Trophoblast cell (in vitro differentiated cells and primary cell): ENCODE results near the gene KANTR.

Experiments
- DNase-seq, 2 donors: peaks; one replicate each; pipeline ENCODE4 v3.0.0-alpha.2; 2016
- H2AFZ ChIP-seq: 2 replicates; pipeline ENCODE4 v1.6.1; 2013; ENCODE audit warnings: low read length, moderate library complexity, mild to moderate bottlenecking; ENCODE audit not compliant: insufficient read depth, poor library complexity
- H2AK5ac ChIP-seq: 2 replicates; pipeline ENCODE4 v1.6.1; 2013; ENCODE audit warnings: mild to moderate bottlenecking, low read length
- H2BK120ac ChIP-seq: 2 replicates; pipeline ENCODE4 v1.6.1; 2013; ENCODE audit warnings: low read length, mild to moderate bottlenecking, moderate library complexity; ENCODE audit not compliant: insufficient read depth, poor library complexity
- H2BK12ac ChIP-seq: 2 replicates; pipeline ENCODE4 v1.6.1; 2013; ENCODE audit warnings: mild to moderate bottlenecking, low read length, moderate library complexity
- H2BK5ac ChIP-seq: 2 replicates; pipeline ENCODE4 v1.6.1; 2013; ENCODE audit warnings: low read length, low read depth, moderate library complexity, mild to moderate bottlenecking; ENCODE audit not compliant: poor library complexity
- H3K14ac ChIP-seq: 2 replicates; pipeline ENCODE4 v1.6.1; 2013; ENCODE audit warnings: mild to moderate bottlenecking, low read length
- H3K18ac ChIP-seq: 2 replicates; pipeline ENCODE4 v1.6.1; 2013; ENCODE audit warnings: mild to moderate bottlenecking, low read length
- H3K23ac ChIP-seq: 2 replicates; pipeline ENCODE4 v1.6.1; 2013; ENCODE audit warnings: low read length
- H3K27ac ChIP-seq: 2 replicates; pipeline ENCODE4 v1.5.1; 2013; ENCODE audit warnings: low read depth, mild to moderate bottlenecking, inconsistent platforms, low read length, moderate library complexity
- H3K27me3 ChIP-seq: 2 replicates; pipeline ENCODE4 v1.6.1; 2013; ENCODE audit warnings: inconsistent platforms, mild to moderate bottlenecking, low read length, moderate library complexity; ENCODE audit not compliant: insufficient read depth
- H3K36me3 ChIP-seq, 2 experiments: 1 replicate in 1 of 2; 2 replicates in 1 of 2; pipeline ENCODE4 v1.6.1; 2013; ENCODE audit warnings: low read length in 2 of 2, mild to moderate bottlenecking in 2 of 2, moderate library complexity in 1 of 2; ENCODE audit not compliant: insufficient read depth in 2 of 2, control insufficient read depth in 1 of 2
- H3K4ac ChIP-seq: 2 replicates; pipeline ENCODE4 v1.6.1; 2013; ENCODE audit warnings: low read depth, mild to moderate bottlenecking, low read length, moderate library complexity
- H3K4me1 ChIP-seq, 2 experiments: 1 replicate in 1 of 2; 2 replicates in 1 of 2; pipeline ENCODE4 v1.6.1; 2013; ENCODE audit warnings: low read length in 2 of 2, mild to moderate bottlenecking in 2 of 2, moderate library complexity in 1 of 2; ENCODE audit not compliant: insufficient read depth in 2 of 2, control insufficient read depth in 1 of 2
- H3K4me2 ChIP-seq: 2 replicates; pipeline ENCODE4 v1.6.1; 2013; ENCODE audit warnings: inconsistent platforms, mild to moderate bottlenecking, low read length, moderate library complexity
- H3K4me3 ChIP-seq: 2 replicates; pipeline ENCODE4 v1.5.1; 2013; ENCODE audit warnings: mild to moderate bottlenecking, low read depth, low read length, inconsistent platforms
- H3K79me1 ChIP-seq: one replicate; pipeline ENCODE4 v1.6.1; 2013; ENCODE audit warnings: low read length
- H3K79me2 ChIP-seq: 2 replicates; pipeline ENCODE4 v1.6.1; 2013; ENCODE audit warnings: low read length, mild to moderate bottlenecking; ENCODE audit not compliant: control insufficient read depth, insufficient read depth, poor library complexity
- H3K9ac ChIP-seq: 2 replicates; pipeline ENCODE4 v1.6.1; 2013; ENCODE audit warnings: mild to moderate bottlenecking, low read length
- H3K9me3 ChIP-seq: 2 replicates; pipeline ENCODE4 v1.6.1; 2013; ENCODE audit warnings: low read depth, mild to moderate bottlenecking, control low read depth, inconsistent platforms, low read length; ENCODE audit not compliant: insufficient read depth
- H4K12ac ChIP-seq: 2 replicates; pipeline ENCODE4 v1.6.1; 2013; ENCODE audit warnings: low read depth, mild to moderate bottlenecking, low read length, moderate library complexity
- H4K8ac ChIP-seq: 2 replicates; pipeline ENCODE4 v1.6.1; 2013; ENCODE audit warnings: low read depth, mild to moderate bottlenecking, low read length, moderate library complexity
- H4K91ac ChIP-seq: one replicate; pipeline ENCODE4 v1.6.1; 2013; ENCODE audit warnings: low read depth, mild to moderate bottlenecking, low read length, moderate library complexity
- WGBS: extraction: QIAGEN DNeasy Blood & Tissue Kit; methylation state at CpG from one replicate; pipeline ENCODE4 v1.1.7; 2013; ENCODE audit warnings: missing lambda C conversion rate; ENCODE audit not compliant: insufficient read length, insufficient coverage; ENCODE audit errors: extremely low coverage; 5-methylcytosine and 5-hydroxymethylcytosine counted together

The KANTR gene

DNA sequence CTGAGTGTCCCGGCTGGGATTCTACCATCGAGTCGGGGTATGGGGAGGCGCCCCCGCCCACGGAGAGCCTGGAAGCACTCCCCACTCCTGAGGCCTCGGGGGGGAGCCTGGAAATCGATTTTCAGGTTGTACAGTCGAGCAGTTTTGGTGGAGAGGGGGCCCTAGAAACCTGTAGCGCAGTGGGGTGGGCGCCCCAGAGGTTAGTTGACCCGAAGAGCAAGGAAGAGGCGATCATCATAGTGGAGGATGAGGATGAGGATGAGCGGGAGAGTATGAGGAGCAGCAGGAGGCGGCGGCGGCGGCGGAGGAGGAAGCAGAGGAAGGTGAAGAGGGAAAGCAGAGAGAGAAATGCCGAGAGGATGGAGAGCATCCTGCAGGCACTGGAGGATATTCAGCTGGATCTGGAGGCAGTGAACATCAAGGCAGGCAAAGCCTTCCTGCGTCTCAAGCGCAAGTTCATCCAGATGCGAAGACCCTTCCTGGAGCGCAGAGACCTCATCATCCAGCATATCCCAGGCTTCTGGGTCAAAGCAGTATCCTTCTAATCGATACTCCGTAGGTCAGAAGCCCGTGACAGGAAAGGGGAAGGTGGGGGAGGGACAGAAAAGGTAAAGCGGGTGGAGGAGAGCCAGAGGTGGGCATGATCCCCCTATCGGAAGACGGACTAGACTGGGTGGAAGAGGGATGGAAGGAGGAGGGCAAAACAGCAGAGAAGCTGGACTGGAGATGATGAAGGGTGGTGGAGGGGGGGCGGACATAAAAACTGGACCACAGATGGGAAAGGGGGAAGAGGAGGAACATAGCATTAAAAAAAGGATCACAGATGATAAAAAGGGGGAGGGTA lies 10.9 kb upstream of the KANTR start:
- Histone ChIP-seq H3K36me3 (peaks cover 15 to 25% of the 10 kb centered on the region in 2 experiments), H3K9me3 (no peaks in the 10 kb centered on the region), H4K91ac (peak overlapping the region; percentile 4), H3K4me1 (peaks cover 0 to 3% of the 10 kb centered on the region in 2 experiments), H3K4ac (no peak overlapping the region), H3K14ac (peak overlapping the region; percentile 53), H3K4me2 (peak overlapping the region; percentile 88), H3K79me2 (peaks cover 3% of the 10 kb centered on the region), H3K18ac (peak overlapping the region; percentile 64), H3K23ac (no peak overlapping the region), H2AFZ (no peak overlapping the region), H3K27me3 (no peaks in the 10 kb centered on the region), H2BK5ac (no peak overlapping the region), H4K12ac (no peak overlapping the region), H3K27ac (no peak overlapping the region), H2BK12ac (no peak overlapping the region), H3K9ac (peak overlapping the region; percentile 59), H2AK5ac (no peak overlapping the region), H3K4me3 (peak overlapping the region; percentile 86), H4K8ac (no peak overlapping the region), H3K79me1 (peaks cover 3% of the 10 kb centered on the region), H2BK120ac (no peak overlapping the region)
- no peak for DNase-seq
- no CpG with 5 or more reads among the region's 31 CpGs for WGBS

DNA sequence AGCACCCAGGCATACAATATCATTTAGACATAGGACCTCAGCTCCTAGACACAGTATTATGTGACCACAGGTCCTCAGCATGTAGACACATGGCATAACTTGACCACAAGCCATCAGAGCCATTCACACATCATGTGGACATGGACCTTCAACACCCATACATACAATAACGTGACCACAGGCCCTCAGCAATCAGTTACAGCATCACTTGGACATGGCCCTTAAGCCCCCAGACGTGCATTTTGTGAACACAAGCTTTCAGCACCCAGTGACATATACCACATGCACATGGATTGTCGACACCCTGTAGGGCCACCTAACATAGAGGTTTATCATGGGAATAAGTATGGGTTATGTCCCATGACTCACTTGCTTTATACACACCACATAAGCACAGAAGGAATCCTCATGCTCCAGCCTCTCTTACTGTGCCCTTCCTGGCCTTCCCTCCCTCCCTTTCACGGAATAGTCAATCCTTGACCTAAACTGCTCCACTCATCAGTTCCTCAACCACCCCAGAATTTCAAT lies 9.8 kb upstream of the KANTR start:
- no peaks in the 10 kb centered on the region for H3K9me3 ChIP-seq
- DNase-seq: peak in 1 of 2 donors; percentile 23
- no peak overlapping the region for H3K4me3 ChIP-seq
- H2AFZ ChIP-seq: no peak overlapping the region
- no peak overlapping the region for H3K27ac ChIP-seq
- no peak overlapping the region for H3K4me2 ChIP-seq
- no peak overlapping the region for H3K18ac ChIP-seq
- H2AK5ac ChIP-seq: no peak overlapping the region
- no peak overlapping the region for H2BK12ac ChIP-seq
- no peak overlapping the region for H4K8ac ChIP-seq
- H3K79me2 ChIP-seq: peaks cover 3% of the 10 kb centered on the region
- no peak overlapping the region for H3K14ac ChIP-seq
- H3K79me1 ChIP-seq: peaks cover 5% of the 10 kb centered on the region
- peaks cover 0 to 3% of the 10 kb centered on the region in 2 experiments for H3K4me1 ChIP-seq
- H2BK5ac ChIP-seq: no peak overlapping the region
- H4K12ac ChIP-seq: no peak overlapping the region
- no peak overlapping the region for H2BK120ac ChIP-seq
- H3K36me3 ChIP-seq: peaks cover 15 to 25% of the 10 kb centered on the region in 2 experiments
- no peaks in the 10 kb centered on the region for H3K27me3 ChIP-seq
- H4K91ac ChIP-seq: no peak overlapping the region
- H3K4ac ChIP-seq: no peak overlapping the region
- no peak overlapping the region for H3K23ac ChIP-seq
- H3K9ac ChIP-seq: no peak overlapping the region
- WGBS: no CpG with 5 or more reads among the region's 4 CpGs

DNA sequence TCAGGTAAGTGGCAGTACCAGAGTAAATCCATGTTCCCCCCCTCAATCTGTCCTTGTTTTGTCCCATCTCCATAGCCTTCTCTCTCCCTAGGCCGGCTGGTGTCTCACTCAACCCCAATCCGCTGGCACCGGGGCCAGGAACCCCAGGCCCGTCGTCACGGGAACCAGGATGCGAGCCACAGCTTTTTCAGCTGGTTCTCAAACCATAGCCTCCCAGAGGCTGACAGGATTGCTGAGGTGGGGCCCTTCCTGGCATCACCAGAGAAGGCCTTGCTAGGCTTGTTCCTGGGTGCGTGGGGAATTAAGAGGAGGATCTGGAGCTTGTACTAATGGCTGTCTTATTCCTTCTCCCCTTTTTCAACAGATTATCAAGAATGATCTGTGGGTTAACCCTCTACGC lies 9.1 kb upstream of the KANTR start:
- no peak overlapping the region for H2BK5ac ChIP-seq
- no peak overlapping the region for H3K23ac ChIP-seq
- no peak overlapping the region for H3K27ac ChIP-seq
- peaks cover 15 to 25% of the 10 kb centered on the region in 2 experiments for H3K36me3 ChIP-seq
- no CpG with 5 or more reads among the region's 9 CpGs for WGBS
- no peak overlapping the region for H2AFZ ChIP-seq
- no peak overlapping the region for H3K4ac ChIP-seq
- no peak overlapping the region for H4K12ac ChIP-seq
- peaks cover 5% of the 10 kb centered on the region for H3K79me1 ChIP-seq
- H3K4me2 ChIP-seq: no peak overlapping the region
- no peak overlapping the region for H3K18ac ChIP-seq
- H2AK5ac ChIP-seq: no peak overlapping the region
- H3K9ac ChIP-seq: no peak overlapping the region
- no peak overlapping the region for H4K8ac ChIP-seq
- peaks cover 0 to 3% of the 10 kb centered on the region in 2 experiments for H3K4me1 ChIP-seq
- no peak overlapping the region for H4K91ac ChIP-seq
- no peak overlapping the region for H2BK120ac ChIP-seq
- H3K14ac ChIP-seq: no peak overlapping the region
- DNase-seq: peak in 1 of 2 donors; percentile 6
- H3K9me3 ChIP-seq: no peaks in the 10 kb centered on the region
- H3K27me3 ChIP-seq: no peaks in the 10 kb centered on the region
- H3K79me2 ChIP-seq: peaks cover 3% of the 10 kb centered on the region
- H3K4me3 ChIP-seq: no peak overlapping the region
- no peak overlapping the region for H2BK12ac ChIP-seq

DNA sequence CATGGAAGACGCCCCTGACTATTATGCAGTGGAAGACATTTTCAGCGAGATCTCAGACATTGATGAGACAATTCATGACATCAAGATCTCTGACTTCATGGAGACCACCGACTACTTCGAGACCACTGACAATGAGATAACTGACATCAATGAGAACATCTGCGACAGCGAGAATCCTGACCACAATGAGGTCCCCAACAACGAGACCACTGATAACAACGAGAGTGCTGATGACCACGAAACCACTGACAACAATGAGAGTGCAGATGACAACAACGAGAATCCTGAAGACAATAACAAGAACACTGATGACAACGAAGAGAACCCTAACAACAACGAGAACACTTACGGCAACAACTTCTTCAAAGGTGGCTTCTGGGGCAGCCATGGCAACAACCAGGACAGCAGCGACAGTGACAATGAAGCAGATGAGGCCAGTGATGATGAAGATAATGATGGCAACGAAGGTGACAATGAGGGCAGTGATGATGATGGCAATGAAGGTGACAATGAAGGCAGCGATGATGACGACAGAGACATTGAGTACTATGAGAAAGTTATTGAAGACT lies 8.2 kb upstream of the KANTR start:
- no CpG with 5 or more reads among the region's 17 CpGs for WGBS
- peaks cover 0 to 3% of the 10 kb centered on the region in 2 experiments for H3K4me1 ChIP-seq
- H4K91ac ChIP-seq: no peak overlapping the region
- no peak for DNase-seq
- H3K4me3 ChIP-seq: no peak overlapping the region
- H3K14ac ChIP-seq: no peak overlapping the region
- H4K8ac ChIP-seq: no peak overlapping the region
- no peak overlapping the region for H2AK5ac ChIP-seq
- no peak overlapping the region for H3K9ac ChIP-seq
- H3K9me3 ChIP-seq: no peaks in the 10 kb centered on the region
- no peaks in the 10 kb centered on the region for H3K27me3 ChIP-seq
- no peak overlapping the region for H3K27ac ChIP-seq
- H3K36me3 ChIP-seq: peaks cover 15 to 25% of the 10 kb centered on the region in 2 experiments
- H3K23ac ChIP-seq: no peak overlapping the region
- no peak overlapping the region for H2BK5ac ChIP-seq
- H2BK12ac ChIP-seq: no peak overlapping the region
- H3K79me2 ChIP-seq: peaks cover 3% of the 10 kb centered on the region
- H3K79me1 ChIP-seq: peaks cover 5% of the 10 kb centered on the region
- H3K4ac ChIP-seq: no peak overlapping the region
- H3K4me2 ChIP-seq: no peak overlapping the region
- no peak overlapping the region for H2AFZ ChIP-seq
- no peak overlapping the region for H4K12ac ChIP-seq
- H3K18ac ChIP-seq: no peak overlapping the region
- H2BK120ac ChIP-seq: no peak overlapping the region
